Superior temporal gyrus (tissue), 1 donor: ENCODE results near the gene TPPP.

Source experiments
- DNase-seq: peaks from one replicate; pipeline ENCODE4 v3.0.0-alpha.2; 2016; ENCODE audit errors: extremely low spot score

Gene TPPP

GRCh38 chr5:677131-678101, 15.7 kb downstream of the TPPP start:
- DNase-seq, result no peak

- no peak for DNase-seq
Measured at GRCh38 chr5:676699-677076, 16.5 kb downstream of the TPPP start.

- DNase-seq, result no peak
Measured at GRCh38 chr5:675871-676698, 17.1 kb downstream of the TPPP start.

GRCh38 chr5:675111-675870, 17.9 kb downstream of the TPPP start:
- DNase-seq, result no peak

GRCh38 chr5:674630-675011, 18.5 kb downstream of the TPPP start:
- DNase-seq, result no peak

- no peak for DNase-seq
Measured at GRCh38 chr5:673831-674629, 19.1 kb downstream of the TPPP start.

GRCh38 chr5:673161-673830, 19.9 kb downstream of the TPPP start:
- no peak for DNase-seq

- DNase-seq, result peak; percentile 85
Measured at GRCh38 chr5:672329-673160, 20.6 kb downstream of the TPPP start.

- peak; percentile 90 for DNase-seq
Measured at GRCh38 chr5:671459-672328, 21.5 kb downstream of the TPPP start.

- no peak for DNase-seq
Measured at GRCh38 chr5:670396-671270, 22.5 kb downstream of the TPPP start.

GRCh38 chr5:669842-670395, 23.2 kb downstream of the TPPP start:
- DNase-seq, result no peak

- DNase-seq, result peak; percentile 97
Measured at GRCh38 chr5:669111-669841, 23.9 kb downstream of the TPPP start.

- DNase-seq, result peak; percentile 68
Measured at GRCh38 chr5:668283-668995, 24.7 kb downstream of the TPPP start.

GRCh38 chr5:666816-667498, 26.2 kb downstream of the TPPP start:
- DNase-seq, result no peak

GRCh38 chr5:665956-666711, 27.0 kb downstream of the TPPP start:
- no peak for DNase-seq
